HL-60/S4 treated with retinoic acid at 250 ng/mL for 4 days and 3 days (cell line): ENCODE measurements around the gene KANK2.
"Not testable (repeated sequence)": the region's sequence is repeated elsewhere in the genome, so short reads cannot be mapped to it uniquely, and the experiment has no call there.

Source experiments
- in situ Hi-C: fragments of 300-500 bp; cut with MboI; formaldehyde crosslinking; loops from 2 replicates; pipeline ENCODE4 v1.7.0; 2022; ENCODE audit warnings: low sequenced_read_pairs

The KANK2 gene

GRCh38 chr19:11142528-11143171 lies 54.7 kb downstream of the KANK2 start:
- in situ Hi-C loops, result no loop called here

GRCh38 chr19:11141937-11142527 lies 55.3 kb downstream of the KANK2 start:
- in situ Hi-C loops, result no loop called here

GRCh38 chr19:11140896-11141295 lies 56.4 kb downstream of the KANK2 start:
- in situ Hi-C loops, result no loop called here

GRCh38 chr19:11140023-11140538 lies 57.3 kb downstream of the KANK2 start:
- in situ Hi-C loops, result not testable (repeated sequence)

GRCh38 chr19:11138601-11139300 lies 58.6 kb downstream of the KANK2 start:
- in situ Hi-C loops, result no loop called here

GRCh38 chr19:11137542-11138384 lies 59.6 kb downstream of the KANK2 start:
- in situ Hi-C loops, result no loop called here

GRCh38 chr19:11136400-11137101 lies 60.8 kb downstream of the KANK2 start:
- in situ Hi-C loops, result no loop called here

- in situ Hi-C loops, result no loop called here
Measured at GRCh38 chr19:11131471-11131870, 65.9 kb downstream of the KANK2 start.

- in situ Hi-C loops, result no loop called here
Measured at GRCh38 chr19:11130824-11131455, 66.4 kb downstream of the KANK2 start.

- in situ Hi-C loops, result no loop called here
Measured at GRCh38 chr19:11127905-11128304, 69.4 kb downstream of the KANK2 start.

GRCh38 chr19:11125994-11126685 lies 71.2 kb downstream of the KANK2 start:
- in situ Hi-C loops, result no loop called here

GRCh38 chr19:11124157-11124556 lies 73.2 kb downstream of the KANK2 start:
- in situ Hi-C loops, result not testable (repeated sequence)

- in situ Hi-C loops, result no loop called here
Measured at GRCh38 chr19:11123114-11123513, 74.2 kb downstream of the KANK2 start.

- in situ Hi-C loops, result not testable (repeated sequence)
Measured at GRCh38 chr19:11121963-11122362, 75.4 kb downstream of the KANK2 start.

- in situ Hi-C loops, result no loop called here
Measured at GRCh38 chr19:11116507-11116906, 80.8 kb downstream of the KANK2 start.

GRCh38 chr19:11115895-11116446 lies 81.4 kb downstream of the KANK2 start:
- in situ Hi-C loops, result no loop called here

- in situ Hi-C loops, result no loop called here
Measured at GRCh38 chr19:11115042-11115441, 82.3 kb downstream of the KANK2 start.
